Smooth muscle cell (in vitro differentiated cells): ENCODE data around the gene CGB8. TPM values are rescaled to one million over a fixed set of nuclear protein-coding genes. Genes with fewer than 3 reads are reported as not detected.
A peak's percentile ranks its signal among the peaks of the same experiment; 100 is the strongest.
"Not testable (repeated sequence)": the region's sequence is repeated elsewhere in the genome, so short reads cannot be mapped to it uniquely, and the experiment has no call there.

Source experiments
- DNase-seq: peaks from one replicate; lab custom pipeline; 2025; ENCODE audit not compliant: unreplicated experiment; lab: John Stamatoyannopoulos, UW
- H2AFZ ChIP-seq: fragments of 200-600 bp; sonication (generic); 2 replicates; pipeline ENCODE4 v1.6.0; 2016; ENCODE audit warnings: antibody characterized with exemption, low read depth, mild to moderate bottlenecking
- H3F3A ChIP-seq: fragments of 200-600 bp; sonication (generic); 2 replicates; pipeline ENCODE4 v1.6.0; 2017; ENCODE audit warnings: antibody characterized with exemption, low read depth
- H3K27ac ChIP-seq: fragments of 200-600 bp; sonication (generic); 2 replicates; pipeline ENCODE4 v1.5.1; 2016; ENCODE audit warnings: low read depth, mild to moderate bottlenecking
- H3K27me3 ChIP-seq: fragments of 200-600 bp; sonication (generic); 2 replicates; pipeline ENCODE4 v1.6.1; 2016; ENCODE audit warnings: low read depth, mild to moderate bottlenecking
- H3K36me3 ChIP-seq: fragments of 200-600 bp; sonication (generic); 2 replicates; pipeline ENCODE4 v1.5.1; 2016; ENCODE audit warnings: low read depth
- H3K4me1 ChIP-seq: fragments of 200-600 bp; sonication (generic); 2 replicates; pipeline ENCODE4 v1.5.1; 2016; ENCODE audit warnings: low read depth
- H3K4me2 ChIP-seq: fragments of 200-600 bp; sonication (generic); 2 replicates; pipeline ENCODE4 v1.6.0; 2016; ENCODE audit warnings: mild to moderate bottlenecking
- H3K4me3 ChIP-seq: fragments of 200-600 bp; sonication (generic); 2 replicates; pipeline ENCODE4 v1.5.1; 2016; ENCODE audit warnings: mild to moderate bottlenecking
- H3K79me2 ChIP-seq: fragments of 200-600 bp; sonication (generic); 2 replicates; pipeline ENCODE4 v1.6.0; 2016; ENCODE audit warnings: low read depth, mild to moderate bottlenecking
- H3K9ac ChIP-seq: fragments of 200-600 bp; sonication (generic); 2 replicates; pipeline ENCODE4 v1.6.0; 2016; ENCODE audit warnings: low read depth
- H3K9me3 ChIP-seq: fragments of 200-600 bp; sonication (generic); replicated peaks from 2 replicates; pipeline ENCODE4 v1.5.1; 2016; ENCODE audit warnings: low read depth
- H4K20me1 ChIP-seq: fragments of 200-600 bp; sonication (generic); 2 replicates; pipeline ENCODE4 v1.6.0; 2016; ENCODE audit warnings: low read depth
- CTCF ChIP-seq: fragments of 200-600 bp; sonication (generic); IDR thresholded peaks from 2 replicates; pipeline ENCODE4 v1.5.1; 2017; ENCODE audit warnings: borderline replicate concordance, mild to moderate bottlenecking, antibody characterized with exemption; ENCODE audit not compliant: insufficient read depth, poor library complexity, severe bottlenecking
- WGBS: methylation state at CpG from one replicate; pipeline ENCODE4 v1.1.7; 2016; ENCODE audit warnings: low lambda C conversion rate; 5-methylcytosine and 5-hydroxymethylcytosine counted together
- polyA plus RNA-seq: library from polyadenylated mRNA; unstranded; fragments of >200 nt; fragmentation: Nextera tagmentation; extraction: Ambion mirVana; gene quantifications from 2 replicates; pipeline ENCODE4 v1.2.1, GENCODE V29; 2016
- total RNA-seq: library from RNA; depleted of rRNA; stranded (reverse); fragments of >200 nt; gene quantifications from 2 replicates; pipeline ENCODE4 v1.2.3, GENCODE V29; 2014

Gene CGB8
- total and polyA plus RNA-seq, 2 experiments from 2014 or later = 1.0 TPM; not detected in 1

- Histone ChIP-seq H3K4me2 (no peak overlapping the region), H3K9me3 (no peaks in the 10 kb centered on the region), H3K4me1 (peaks cover 4% of the 10 kb centered on the region), H3K79me2 (peaks cover 1% of the 10 kb centered on the region), H3K27me3 (no peaks in the 10 kb centered on the region), H3K9ac (no peak overlapping the region), H3K36me3 (no peaks in the 10 kb centered on the region), H3K27ac (no peak overlapping the region), H3K4me3 (no peak overlapping the region), H4K20me1 (no peaks in the 10 kb centered on the region), H2AFZ (no peak overlapping the region), H3F3A (no peaks in the 10 kb centered on the region)
- DNase-seq = no peak
- TF ChIP-seq CTCF = no peak
- WGBS = 85% methylated on average over 4 of the region's 4 CpGs
Observed at GRCh38 chr19:49080392-49080791, 31.5 kb upstream of the CGB8 start.

DNA sequence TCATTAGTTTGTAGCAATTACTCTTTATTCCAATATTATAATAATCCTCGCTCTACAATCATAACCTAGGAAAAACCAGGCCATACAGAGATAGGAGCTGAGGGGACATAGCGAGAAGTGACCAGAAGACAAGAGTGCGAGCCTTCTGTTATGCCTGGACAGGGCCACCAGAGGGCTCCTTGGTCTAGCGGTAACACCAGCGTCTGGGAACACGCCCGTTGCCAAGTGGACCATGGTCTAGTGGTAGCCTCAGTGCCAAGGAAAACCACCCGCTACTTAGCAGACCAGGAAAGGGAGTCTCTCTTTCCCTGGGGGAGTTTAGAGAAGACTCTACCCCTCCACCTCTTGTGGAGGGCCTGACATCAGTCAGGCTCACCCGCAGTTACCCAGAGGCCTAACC, 26.0 kb upstream of the CGB8 start:
- not testable (repeated sequence) for H2AFZ ChIP-seq, H3F3A ChIP-seq, H3K4me1 ChIP-seq, H4K20me1 ChIP-seq, H3K36me3 ChIP-seq, H3K27ac ChIP-seq, DNase-seq, H3K9me3 ChIP-seq, H3K9ac ChIP-seq, H3K4me3 ChIP-seq, H3K4me2 ChIP-seq, H3K79me2 ChIP-seq
- H3K27me3 ChIP-seq = peaks cover 29% of the 10 kb centered on the region
- TF ChIP-seq CTCF = peak; percentile 54
- WGBS = 23% methylated on average over 9 of the region's 9 CpGs

GRCh38 chr19:49073514-49074378, 24.8 kb upstream of the CGB8 start:
- Histone ChIP-seq H3K9ac (no peak overlapping the region), H3K9me3 (no peaks in the 10 kb centered on the region), H3K36me3 (no peaks in the 10 kb centered on the region), H4K20me1 (no peaks in the 10 kb centered on the region), H3K4me2 (no peak overlapping the region), H2AFZ (no peak overlapping the region), H3K27me3 (peaks cover 29% of the 10 kb centered on the region), H3K4me3 (no peak overlapping the region), H3K4me1 (no peaks in the 10 kb centered on the region), H3K79me2 (no peaks in the 10 kb centered on the region), H3K27ac (no peak overlapping the region), H3F3A (no peaks in the 10 kb centered on the region)
- no peak for DNase-seq
- WGBS = 80% methylated on average over 22 of the region's 23 CpGs
- peak; percentile 13 for TF ChIP-seq CTCF
